H9 (cell line): ENCODE results near the gene COL27A1. TPM values are rescaled to one million over a fixed set of nuclear protein-coding genes. Genes with fewer than 3 reads are reported as not detected.
A peak's percentile ranks its signal among the peaks of the same experiment; 100 is the strongest.

ENCODE experiments used
- DNase-seq: peaks from one replicate; pipeline ENCODE4 v3.0.0-alpha.2; 2017
- H2AFZ ChIP-seq: one replicate; pipeline ENCODE4 v1.6.1; 2013; ENCODE audit warnings: mild to moderate bottlenecking, low read length, control low read depth, moderate library complexity
- H2AK5ac ChIP-seq: 2 replicates; pipeline ENCODE4 v1.6.1; 2013; ENCODE audit warnings: low read length, control low read depth, mixed read lengths; ENCODE audit not compliant: insufficient read length
- H2BK120ac ChIP-seq: one replicate; pipeline ENCODE4 v1.6.1; 2013; ENCODE audit warnings: low read depth, mild to moderate bottlenecking, low read length, control low read depth, inconsistent platforms; ENCODE audit not compliant: poor library complexity, severe bottlenecking
- H2BK12ac ChIP-seq: 2 replicates; pipeline ENCODE4 v1.6.1; 2013; ENCODE audit warnings: low read length, control low read depth, mixed read lengths, low read depth; ENCODE audit not compliant: insufficient read length
- H2BK15ac ChIP-seq: 2 replicates; pipeline ENCODE4 v1.6.1; 2013; ENCODE audit warnings: low read depth, low read length, control low read depth
- H2BK20ac ChIP-seq: one replicate; pipeline ENCODE4 v1.6.1; 2013; ENCODE audit warnings: low read depth, mild to moderate bottlenecking, low read length, control low read depth, inconsistent platforms; ENCODE audit not compliant: poor library complexity, severe bottlenecking
- H2BK5ac ChIP-seq: 2 replicates; pipeline ENCODE4 v1.6.1; 2013; ENCODE audit warnings: low read length, control low read depth, mixed read lengths; ENCODE audit not compliant: insufficient read length
- H3K14ac ChIP-seq: 2 replicates; pipeline ENCODE4 v1.6.1; 2013; ENCODE audit warnings: low read length, control low read depth; ENCODE audit not compliant: insufficient read depth
- H3K18ac ChIP-seq: 2 replicates; pipeline ENCODE4 v1.6.1; 2013; ENCODE audit warnings: low read depth, mild to moderate bottlenecking, mixed read lengths, low read length, control low read depth; ENCODE audit not compliant: insufficient read length
- H3K23ac ChIP-seq: 2 replicates; pipeline ENCODE4 v1.6.1; 2013; ENCODE audit warnings: low read length, control low read depth, mixed read lengths, low read depth; ENCODE audit not compliant: insufficient read length
- H3K23me2 ChIP-seq: 2 replicates; pipeline ENCODE4 v1.6.1; 2013; ENCODE audit warnings: low read depth, mild to moderate bottlenecking, mixed read lengths, low read length, control low read depth; ENCODE audit not compliant: insufficient read length, poor library complexity, severe bottlenecking
- H3K27ac ChIP-seq: 2 replicates; pipeline ENCODE4 v1.5.1; 2013; ENCODE audit warnings: low read length, control low read depth, mixed read lengths, low read depth; ENCODE audit not compliant: insufficient read length
- H3K27me3 ChIP-seq: 2 replicates; pipeline ENCODE4 v1.6.1; 2013; ENCODE audit warnings: low read length, control low read depth, inconsistent platforms; ENCODE audit not compliant: insufficient read depth
- H3K4ac ChIP-seq: 2 replicates; pipeline ENCODE4 v1.6.1; 2013; ENCODE audit warnings: low read depth, mild to moderate bottlenecking, control low read depth, inconsistent platforms, low read length, moderate library complexity
- H3K4me1 ChIP-seq: 2 replicates; pipeline ENCODE4 v1.6.1; 2013; ENCODE audit warnings: low read length, control low read depth, inconsistent platforms; ENCODE audit not compliant: insufficient read depth
- H3K4me2 ChIP-seq: 2 replicates; pipeline ENCODE4 v1.6.1; 2013; ENCODE audit warnings: low read length, control low read depth, mixed read lengths; ENCODE audit not compliant: insufficient read length, insufficient read depth
- H3K56ac ChIP-seq: 2 replicates; pipeline ENCODE4 v1.6.1; 2013; ENCODE audit warnings: low read depth, mild to moderate bottlenecking, mixed read lengths, low read length, control low read depth; ENCODE audit not compliant: insufficient read length
- H3K79me1 ChIP-seq: 2 replicates; pipeline ENCODE4 v1.6.1; 2013; ENCODE audit warnings: low read depth, mild to moderate bottlenecking, moderate library complexity, low read length, control low read depth, inconsistent platforms; ENCODE audit not compliant: insufficient read depth, poor library complexity, severe bottlenecking
- H3K79me2 ChIP-seq: 2 replicates; pipeline ENCODE4 v1.6.1; 2013; ENCODE audit warnings: low read length, control low read depth, inconsistent platforms; ENCODE audit not compliant: insufficient read depth
- H3K9ac ChIP-seq: 2 replicates; pipeline ENCODE4 v1.6.1; 2013; ENCODE audit warnings: low read length, control low read depth, mixed read lengths; ENCODE audit not compliant: insufficient read length; ENCODE audit errors: extremely low read depth
- H3K9me3 ChIP-seq: one replicate; pipeline ENCODE4 v1.6.1; 2013; ENCODE audit warnings: low read depth, low read length, inconsistent platforms; ENCODE audit not compliant: control insufficient read depth
- H3T11ph ChIP-seq: one replicate; pipeline ENCODE4 v1.6.1; 2013; ENCODE audit warnings: mild to moderate bottlenecking, low read length, control low read depth, inconsistent platforms
- H4K20me1 ChIP-seq: one replicate; pipeline ENCODE4 v1.6.1; 2013; ENCODE audit not compliant: control insufficient read depth, insufficient read length, insufficient read depth
- H4K5ac ChIP-seq: 2 replicates; pipeline ENCODE4 v1.6.1; 2013; ENCODE audit warnings: low read depth, mild to moderate bottlenecking, mixed read lengths, low read length, control low read depth; ENCODE audit not compliant: insufficient read length
- H4K8ac ChIP-seq: replicated peaks from 2 replicates; pipeline ENCODE4 v1.6.1; 2013; ENCODE audit warnings: low read length, control low read depth, mixed read lengths, low read depth; ENCODE audit not compliant: insufficient read length
- H4K91ac ChIP-seq: 2 replicates; pipeline ENCODE4 v1.6.1; 2013; ENCODE audit warnings: low read depth, mild to moderate bottlenecking, moderate library complexity, mixed read lengths, low read length, control low read depth; ENCODE audit not compliant: insufficient read length
- H3K27ac Mint-ChIP-seq, 3 experiments: 2 replicates in 2 of 3; 3 replicates in 1 of 3; pipeline ENCODE4 v1.8.0; 2020 to 2021; ENCODE audit warnings: mixed read lengths in 3 of 3, mild to moderate bottlenecking in 1 of 3, moderate library complexity in 1 of 3
- H3K27me3 Mint-ChIP-seq: 2 replicates; pipeline ENCODE4 v1.8.0; 2021; ENCODE audit warnings: low read depth, mild to moderate bottlenecking, moderate library complexity, mixed read lengths
- H3K36me3 Mint-ChIP-seq, 3 experiments: 2 replicates in 2 of 3; 3 replicates in 1 of 3; pipeline ENCODE4 v1.8.0; 2020 to 2021; ENCODE audit warnings: low read depth in 3 of 3, mixed read lengths in 3 of 3; ENCODE audit not compliant: insufficient read depth in 1 of 3
- H3K4me1 Mint-ChIP-seq, 2 experiments: 2 replicates each; pipeline ENCODE4 v1.8.0; 2020; ENCODE audit warnings: mixed read lengths in 2 of 2
- H3K4me3 Mint-ChIP-seq, 2 experiments: 2 replicates in 1 of 2; 3 replicates in 1 of 2; pipeline ENCODE4 v1.8.0; 2020 to 2021; ENCODE audit warnings: mild to moderate bottlenecking in 2 of 2, mixed read lengths in 2 of 2, moderate library complexity in 1 of 2
- H3K9me3 Mint-ChIP-seq, 2 experiments: 2 replicates in 1 of 2; 3 replicates in 1 of 2; pipeline ENCODE4 v1.8.0; 2020; ENCODE audit warnings: mild to moderate bottlenecking in 2 of 2, mixed read lengths in 2 of 2, moderate library complexity in 1 of 2
- CTCF ChIP-seq: fragments of 200-600 bp; sonication (generic); conservative IDR thresholded peaks from 3 replicates; pipeline ENCODE4 v1.8.0; 2021; ENCODE audit warnings: antibody characterized with exemption, mild to moderate bottlenecking
- WGBS: extraction: QIAGEN DNeasy Blood & Tissue Kit; methylation state at CpG from one replicate; pipeline ENCODE4 v1.1.7; 2013; ENCODE audit warnings: missing lambda C conversion rate, low lambda C conversion rate, mixed read lengths; ENCODE audit not compliant: insufficient read length; ENCODE audit errors: extremely low coverage; 5-methylcytosine and 5-hydroxymethylcytosine counted together
- long read RNA-seq: library from polyadenylated mRNA; unstranded; transcript quantifications from one replicate; pipeline ENCODE4 v2.0.0, GENCODE V29; 2020
- total RNA-seq: library from RNA; stranded (reverse); gene quantifications from 2 replicates; pipeline ENCODE4 v1.2.1, GENCODE V29; 2021

COL27A1 gene
- 17.5 and 17.9 TPM in 2 replicates for total RNA-seq
- long read RNA-seq, partial matches to known transcripts = 3 of 12 reads
- long read RNA-seq, other reads (novel, unspliced or antisense) = 9 of 12 reads

GRCh38 chr9:114155263-114155994 is at the start of gene COL27A1:
COL27A1 (plus strand) TSS chr9:114155537; CDS start chr9:114155951, 414 bp downstream.
- H3K27ac ChIP-seq = no peak within 1 kb of the TSS
- no CpG with 5 or more reads among the region's 63 CpGs for WGBS
- peaks cover 2 to 4% (median 3%) of the 10 kb centered on the region in 3 experiments; a peak in 5 of 7 replicates for H3K36me3 Mint-ChIP-seq
- H2AFZ ChIP-seq = no peak within 1 kb of the TSS
- no peaks in the 10 kb centered on the region for H3K9me3 ChIP-seq
- H3K79me2 ChIP-seq = no peaks in the 10 kb centered on the region
- H3K4me1 ChIP-seq = no peaks in the 10 kb centered on the region
- TF ChIP-seq CTCF = peak; percentile 96
- H2BK20ac ChIP-seq = no peak within 1 kb of the TSS
- H2BK12ac ChIP-seq = no peak within 1 kb of the TSS
- H3K4me2 ChIP-seq = peak within 1 kb of the TSS; percentile 57
- H4K8ac ChIP-seq = no peak within 1 kb of the TSS
- no peak within 1 kb of the TSS for H3K56ac ChIP-seq
- no peak within 1 kb of the TSS for H2BK15ac ChIP-seq
- peaks cover 74% of the 10 kb centered on the region for H3K27me3 Mint-ChIP-seq
- no peak within 1 kb of the TSS for H2AK5ac ChIP-seq
- H3K9me3 Mint-ChIP-seq = no peaks in the 10 kb centered on the region; a peak in 1 of 5 replicates
- H4K20me1 ChIP-seq = no peaks in the 10 kb centered on the region
- H3T11ph ChIP-seq = no peak within 1 kb of the TSS
- peaks cover 10% of the 10 kb centered on the region for H3K27me3 ChIP-seq
- H3K4me1 Mint-ChIP-seq = peaks cover 33 to 42% of the 10 kb centered on the region in 2 experiments
- H2BK120ac ChIP-seq = no peak within 1 kb of the TSS
- no peak within 1 kb of the TSS for H2BK5ac ChIP-seq
- H3K27ac Mint-ChIP-seq = no peak within 1 kb of the TSS
- peak within 1 kb of the TSS; percentile 52; the same call in 1 of the 2 replicates for H3K14ac ChIP-seq
- no peak within 1 kb of the TSS for H3K18ac ChIP-seq
- DNase-seq = peak; percentile 90
- no peak within 1 kb of the TSS for H4K91ac ChIP-seq
- peaks cover 14% of the 10 kb centered on the region for H3K23me2 ChIP-seq
- no peaks in the 10 kb centered on the region for H3K79me1 ChIP-seq
- peak within 1 kb of the TSS; percentile 10 for H3K9ac ChIP-seq
- peak within 1 kb of the TSS; percentile 76 to 86 for H3K4me3 Mint-ChIP-seq
- H4K5ac ChIP-seq = no peak within 1 kb of the TSS
- H3K4ac ChIP-seq = no peak within 1 kb of the TSS
- no peak within 1 kb of the TSS for H3K23ac ChIP-seq
